ENCODE results near the gene SLC25A45. TPM values are rescaled to one million over a fixed set of nuclear protein-coding genes. Genes with fewer than 3 reads are reported as not detected.

The SLC25A45 gene
- total and polyA plus RNA-seq, 2 experiments from 2014 or later: 0.10 to 0.74 TPM

DNA sequence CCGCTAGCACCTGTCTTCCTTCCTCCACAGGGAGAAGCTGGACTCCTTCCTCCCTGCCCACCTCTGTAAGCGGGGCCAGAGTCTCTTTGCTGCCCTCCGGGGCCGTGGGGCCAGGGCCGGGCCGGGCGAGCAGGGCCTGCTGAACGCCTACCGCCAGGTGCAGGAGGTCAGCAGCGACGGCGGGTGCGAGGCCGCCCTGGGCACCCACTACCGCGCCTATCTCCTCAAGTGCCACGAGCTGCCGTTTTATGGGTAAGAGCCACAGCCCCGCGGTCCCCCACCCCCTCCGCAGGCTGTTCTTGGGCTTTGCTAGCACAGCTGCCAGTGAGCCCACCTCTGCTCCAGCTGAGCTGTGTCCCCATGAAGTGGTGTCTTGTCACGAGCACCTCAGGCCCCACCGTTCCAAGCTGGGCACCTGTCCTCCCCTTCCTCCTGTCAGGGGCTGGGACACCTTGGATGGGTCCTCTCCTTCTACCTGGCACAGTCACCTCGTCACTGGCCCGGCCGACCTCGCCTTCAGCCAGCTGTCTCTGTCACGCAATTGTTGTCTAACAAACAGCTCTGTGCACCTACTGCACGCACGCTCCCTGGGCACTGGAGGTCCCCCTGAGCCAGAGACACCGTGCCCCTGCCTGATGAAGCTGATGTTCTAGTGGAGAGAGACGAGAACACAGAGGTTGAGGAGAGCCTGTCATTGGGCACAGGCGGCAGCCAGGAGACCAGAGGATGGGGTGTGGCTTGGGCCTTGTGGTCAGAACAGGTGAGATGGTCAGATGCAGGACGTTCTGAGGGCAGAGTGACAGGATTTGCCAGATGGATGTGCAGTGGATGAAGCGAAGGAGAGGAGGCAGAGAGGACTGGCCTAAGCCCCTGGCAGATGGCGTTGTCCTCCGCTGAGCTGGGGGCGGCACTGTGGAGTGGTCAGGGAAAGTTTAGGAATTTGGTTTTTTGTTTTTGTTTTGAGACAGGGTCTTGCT, 14.6 kb upstream of the SLC25A45 start:
- no peak overlapping the region for H3K4me2 ChIP-seq
- Mint-ChIP-seq H3K4me1 (peaks cover 10% of the 10 kb centered on the region), H3K27me3 (ENCODE audit: insufficient read depth, low read depth, poor library complexity) (peaks cover 9% of the 10 kb centered on the region), H3K4me3 (no peak overlapping the region; the same call in 2 of the 3 replicates), H3K9me3 (no peaks in the 10 kb centered on the region), H3K27ac (no peak overlapping the region; the same call in 1 of the 2 replicates), H3K36me3 (ENCODE audit: low read depth) (peaks cover 12% of the 10 kb centered on the region; the same call in 2 of the 3 replicates)
- H3F3A ChIP-seq (replicated peaks; ENCODE audit: low read depth): no peaks in the 10 kb centered on the region
- no peaks in the 10 kb centered on the region for H3K79me2 ChIP-seq (replicated peaks; ENCODE audit: insufficient read depth)
- H3K4me1 ChIP-seq (ENCODE audit: insufficient read depth): 0 out of 2 replicates have a peak, but pooled peaks cover 6% of the 10 kb centered on the region
- H2AFZ ChIP-seq: no peak overlapping the region
- no peak for TF ChIP-seq ZNF462 (CRISPR knock-in tag; IDR thresholded peaks at IDR 0.05)
- no peak for TF ChIP-seq STAT1 (IDR thresholded peaks at IDR 0.05; ENCODE audit: unreplicated experiment)
- TF ChIP-seq, protein P1, sequence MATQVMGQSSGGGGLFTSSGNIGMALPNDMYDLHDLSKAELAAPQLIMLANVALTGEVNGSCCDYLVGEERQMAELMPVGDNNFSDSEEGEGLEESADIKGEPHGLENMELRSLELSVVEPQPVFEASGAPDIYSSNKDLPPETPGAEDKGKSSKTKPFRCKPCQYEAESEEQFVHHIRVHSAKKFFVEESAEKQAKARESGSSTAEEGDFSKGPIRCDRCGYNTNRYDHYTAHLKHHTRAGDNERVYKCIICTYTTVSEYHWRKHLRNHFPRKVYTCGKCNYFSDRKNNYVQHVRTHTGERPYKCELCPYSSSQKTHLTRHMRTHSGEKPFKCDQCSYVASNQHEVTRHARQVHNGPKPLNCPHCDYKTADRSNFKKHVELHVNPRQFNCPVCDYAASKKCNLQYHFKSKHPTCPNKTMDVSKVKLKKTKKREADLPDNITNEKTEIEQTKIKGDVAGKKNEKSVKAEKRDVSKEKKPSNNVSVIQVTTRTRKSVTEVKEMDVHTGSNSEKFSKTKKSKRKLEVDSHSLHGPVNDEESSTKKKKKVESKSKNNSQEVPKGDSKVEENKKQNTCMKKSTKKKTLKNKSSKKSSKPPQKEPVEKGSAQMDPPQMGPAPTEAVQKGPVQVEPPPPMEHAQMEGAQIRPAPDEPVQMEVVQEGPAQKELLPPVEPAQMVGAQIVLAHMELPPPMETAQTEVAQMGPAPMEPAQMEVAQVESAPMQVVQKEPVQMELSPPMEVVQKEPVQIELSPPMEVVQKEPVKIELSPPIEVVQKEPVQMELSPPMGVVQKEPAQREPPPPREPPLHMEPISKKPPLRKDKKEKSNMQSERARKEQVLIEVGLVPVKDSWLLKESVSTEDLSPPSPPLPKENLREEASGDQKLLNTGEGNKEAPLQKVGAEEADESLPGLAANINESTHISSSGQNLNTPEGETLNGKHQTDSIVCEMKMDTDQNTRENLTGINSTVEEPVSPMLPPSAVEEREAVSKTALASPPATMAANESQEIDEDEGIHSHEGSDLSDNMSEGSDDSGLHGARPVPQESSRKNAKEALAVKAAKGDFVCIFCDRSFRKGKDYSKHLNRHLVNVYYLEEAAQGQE (IDR thresholded peaks at IDR 0.05; ENCODE audit: unreplicated experiment): no peak
- TF ChIP-seq EZH2 (IDR thresholded peaks at IDR 0.05; ENCODE audit: low read depth, unreplicated experiment): no peak
- no peak for TF ChIP-seq POLR2AphosphoS5 (IDR thresholded peaks at IDR 0.05; ENCODE audit: low read depth)
- TF ChIP-seq NANOG (IDR thresholded peaks at IDR 0.05; ENCODE audit: borderline replicate concordance): no peak
- no peak for TF ChIP-seq ZNF331 (CRISPR knock-in tag; IDR thresholded peaks at IDR 0.05; ENCODE audit: low read depth)
- TF ChIP-seq EZH2phosphoT487 (IDR thresholded peaks at IDR 0.05; ENCODE audit: unreplicated experiment): no peak
- no peak for TF ChIP-seq CTCF (conservative IDR thresholded peaks at IDR 0.05; ENCODE audit: low read depth in 2 of 2)
- TF ChIP-seq CREB1 (CRISPR knock-in tag; IDR thresholded peaks at IDR 0.05; ENCODE audit: low read depth): no peak
- no peak for TF ChIP-seq JUNB (IDR thresholded peaks at IDR 0.05; ENCODE audit: unreplicated experiment)
- TF ChIP-seq, protein P2, sequence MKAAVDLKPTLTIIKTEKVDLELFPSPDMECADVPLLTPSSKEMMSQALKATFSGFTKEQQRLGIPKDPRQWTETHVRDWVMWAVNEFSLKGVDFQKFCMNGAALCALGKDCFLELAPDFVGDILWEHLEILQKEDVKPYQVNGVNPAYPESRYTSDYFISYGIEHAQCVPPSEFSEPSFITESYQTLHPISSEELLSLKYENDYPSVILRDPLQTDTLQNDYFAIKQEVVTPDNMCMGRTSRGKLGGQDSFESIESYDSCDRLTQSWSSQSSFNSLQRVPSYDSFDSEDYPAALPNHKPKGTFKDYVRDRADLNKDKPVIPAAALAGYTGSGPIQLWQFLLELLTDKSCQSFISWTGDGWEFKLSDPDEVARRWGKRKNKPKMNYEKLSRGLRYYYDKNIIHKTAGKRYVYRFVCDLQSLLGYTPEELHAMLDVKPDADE (IDR thresholded peaks at IDR 0.05): no peak
- no peak for TF ChIP-seq ZNF114 (CRISPR knock-in tag; IDR thresholded peaks at IDR 0.05)
- no peaks in the 10 kb centered on the region for H3K27me3 ChIP-seq (ENCODE audit: insufficient read depth)
- peak overlapping the region; percentile 50; the same call in 1 of the 2 replicates for H3K27ac ChIP-seq (ENCODE audit: low read depth)
- H3K9me2 ChIP-seq (ENCODE audit: insufficient read depth): no peaks in the 10 kb centered on the region
- H3K4me3 ChIP-seq: no peak overlapping the region
- no peak for ATAC-seq
- H4K20me1 ChIP-seq (replicated peaks; ENCODE audit: insufficient read depth): no peaks in the 10 kb centered on the region
- no peak for DNase-seq (ENCODE audit: low spot score)
- H3K36me3 ChIP-seq (ENCODE audit: insufficient read depth): no peaks in the 10 kb centered on the region

Measured in GM23338 (cell line).